GM18499 (cell line): ENCODE measurements around the gene KRTAP12-1.

Experiments
- ATAC-seq: cut with Tn5 transposase; IDR thresholded peaks from one replicate; pipeline ENCODE4 v1.9.1; 2021; ENCODE audit warnings: moderate number of reproducible peaks; ENCODE audit not compliant: insufficient read depth, unreplicated experiment

The KRTAP12-1 gene, protein sequence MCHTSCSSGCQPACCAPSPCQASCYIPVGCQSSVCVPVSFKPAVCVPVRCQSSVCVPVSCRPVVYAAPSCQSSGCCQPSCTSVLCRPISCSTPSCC

DNA sequence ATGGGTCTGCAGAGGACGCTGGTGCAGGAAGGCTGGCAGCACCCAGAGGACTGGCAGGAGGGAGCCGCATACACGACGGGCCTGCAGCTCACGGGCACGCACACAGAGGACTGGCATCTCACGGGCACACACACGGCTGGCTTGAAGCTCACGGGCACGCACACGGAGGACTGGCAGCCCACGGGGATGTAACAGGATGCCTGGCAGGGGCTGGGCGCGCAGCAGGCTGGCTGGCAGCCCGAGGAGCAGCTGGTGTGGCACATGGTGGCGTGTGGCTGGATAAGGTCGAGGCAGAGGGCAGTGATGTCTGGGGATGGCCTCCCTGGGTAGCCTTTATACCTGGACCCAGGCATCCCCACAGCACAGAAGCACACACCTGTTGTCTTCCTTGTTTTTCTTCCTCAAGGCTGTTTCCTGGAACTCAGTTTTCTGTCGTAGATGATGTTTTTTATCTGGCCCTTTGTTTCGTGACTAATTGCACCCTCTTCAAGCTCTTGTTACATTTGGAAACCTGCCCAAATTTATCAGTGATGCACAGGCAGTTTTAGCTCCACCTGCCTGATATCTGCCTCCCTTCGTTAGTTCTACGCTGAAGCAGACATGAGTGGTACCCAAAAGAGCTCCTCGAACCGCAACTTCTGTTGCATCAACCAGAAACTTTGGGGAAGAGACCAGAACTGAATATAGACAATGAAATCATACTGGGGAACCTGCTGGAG is at the start of gene KRTAP12-1:
KRTAP12-1 (minus strand) TSS at position 303 of the 719 bp plus-strand sequence; CDS start at position 263, 40 bp downstream.
- ATAC-seq: no peak

DNA sequence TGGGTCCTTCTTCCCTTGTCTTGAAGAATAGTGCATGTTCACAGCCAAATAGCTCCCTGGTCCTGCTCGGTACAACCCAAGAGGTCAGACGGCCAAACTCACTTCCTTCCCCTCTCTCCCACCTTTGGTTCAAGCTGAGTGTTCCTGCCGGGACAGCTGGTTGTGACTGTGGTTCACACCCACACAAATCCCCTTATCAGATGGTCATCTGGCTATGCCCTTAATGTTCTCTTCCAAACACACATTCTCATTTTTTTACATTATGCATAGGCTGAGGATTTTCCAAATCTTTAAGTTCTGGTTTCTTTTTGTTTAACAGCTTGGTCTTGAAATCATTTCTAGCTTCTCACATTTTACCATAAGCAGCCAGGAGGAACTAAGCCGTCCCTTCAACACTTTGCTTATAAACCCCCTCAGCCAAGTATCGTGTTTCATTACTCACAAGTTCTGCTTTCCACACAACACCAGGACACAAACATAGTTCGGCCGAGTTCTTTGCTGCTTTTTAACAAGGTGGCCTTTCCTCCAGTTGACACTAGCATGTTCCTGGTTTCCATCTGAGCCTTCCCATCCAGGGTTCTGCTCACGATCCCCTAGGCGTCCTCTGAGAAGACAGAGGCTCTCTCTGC is 49.1 kb upstream of the KRTAP12-1 start:
- no peak for ATAC-seq

GRCh38 chr21:44730028-44730395 is 48.0 kb upstream of the KRTAP12-1 start:
- no peak for ATAC-seq

DNA sequence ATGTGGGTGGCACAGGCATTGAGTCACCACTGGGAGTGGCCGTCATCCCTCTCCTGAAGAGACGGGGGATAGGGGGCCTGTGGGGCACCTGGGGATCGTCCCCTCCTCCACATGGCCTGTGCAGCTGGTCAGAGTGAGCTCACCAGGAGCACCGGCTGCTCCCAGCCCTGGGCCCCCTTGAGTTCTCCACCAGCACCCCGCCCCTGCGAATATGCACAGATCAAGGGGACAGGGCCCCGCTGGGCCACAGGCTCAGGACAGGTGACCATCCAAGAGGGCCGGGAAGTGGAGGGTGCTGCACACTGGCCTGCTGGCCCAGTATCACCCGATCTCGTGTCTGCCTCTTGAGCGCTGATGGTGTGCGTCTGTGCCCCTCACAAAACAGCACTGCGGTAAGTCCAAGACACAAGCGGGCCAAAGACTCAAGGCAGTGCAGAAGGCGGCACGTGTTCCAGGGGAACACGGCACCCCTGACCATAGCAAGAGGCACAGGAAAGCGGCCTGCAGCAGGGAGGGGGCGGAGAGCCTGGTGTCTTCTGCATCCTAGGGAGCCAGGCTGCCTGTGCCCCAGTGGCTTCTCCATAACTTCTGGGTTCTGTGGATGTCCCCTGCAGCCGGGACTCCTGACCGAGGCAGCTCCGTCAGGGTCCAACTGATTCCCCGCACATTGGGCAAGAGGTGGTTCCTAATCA is 47.5 kb upstream of the KRTAP12-1 start:
- ATAC-seq: no peak

DNA sequence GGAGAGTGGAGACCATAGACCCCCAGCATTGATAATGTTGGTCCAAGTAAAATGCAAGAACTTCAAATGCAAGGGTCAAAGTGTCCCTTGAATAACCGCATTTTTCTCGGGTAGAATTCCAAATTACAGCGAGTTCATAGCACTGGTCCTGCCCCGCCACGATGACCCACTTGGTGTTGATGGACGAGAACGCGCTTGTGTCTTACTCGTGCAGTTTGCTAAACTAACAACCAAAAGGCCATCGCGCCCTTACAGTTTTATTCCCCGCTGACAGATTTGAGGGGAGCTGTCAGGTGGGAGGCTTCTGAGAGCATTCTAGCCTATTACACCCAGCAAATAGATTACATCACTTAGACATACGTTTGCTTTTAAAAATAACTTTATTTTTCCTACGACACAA is 46.8 kb upstream of the KRTAP12-1 start:
- no peak for ATAC-seq

DNA sequence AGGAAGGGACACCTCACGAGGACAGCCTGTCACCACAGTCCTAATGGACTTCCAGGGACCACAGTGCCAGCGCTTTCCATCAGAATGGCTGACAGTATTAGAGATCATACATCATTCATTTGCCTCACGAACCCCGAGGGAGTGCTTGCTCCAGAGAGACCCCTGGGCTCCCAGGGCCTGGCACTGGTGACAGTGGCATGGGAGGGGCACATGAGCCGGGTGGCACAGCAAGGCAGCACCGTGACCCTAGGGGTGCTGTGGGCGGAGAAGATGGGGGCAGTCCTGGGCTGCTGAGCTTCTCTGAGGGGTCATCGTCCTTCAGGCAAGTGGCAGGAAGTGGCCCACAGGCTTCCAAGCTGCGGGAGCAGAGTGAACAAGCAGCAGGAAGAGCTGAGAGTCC is 45.8 kb upstream of the KRTAP12-1 start:
- ATAC-seq: no peak

DNA sequence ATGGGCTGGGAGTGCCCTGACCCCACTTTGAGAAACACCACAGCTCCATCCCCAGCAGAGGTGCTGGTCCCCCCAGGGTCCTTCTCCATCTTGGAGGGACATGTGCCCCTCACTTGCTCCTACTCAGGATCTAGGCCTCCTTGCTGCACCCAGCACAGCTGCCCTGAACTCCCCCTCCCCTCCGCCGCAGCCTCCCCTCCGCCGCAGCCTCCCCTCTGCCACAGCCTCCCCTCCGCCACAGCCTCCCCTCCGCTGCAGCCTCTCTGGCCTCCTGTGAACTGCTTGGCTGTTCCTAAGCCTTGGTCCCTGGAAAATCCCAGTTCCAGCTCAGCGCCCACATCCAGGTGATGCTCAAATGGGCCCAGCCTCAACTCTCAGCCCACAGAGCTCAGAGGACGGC is 45.4 kb upstream of the KRTAP12-1 start:
- ATAC-seq: no peak

DNA sequence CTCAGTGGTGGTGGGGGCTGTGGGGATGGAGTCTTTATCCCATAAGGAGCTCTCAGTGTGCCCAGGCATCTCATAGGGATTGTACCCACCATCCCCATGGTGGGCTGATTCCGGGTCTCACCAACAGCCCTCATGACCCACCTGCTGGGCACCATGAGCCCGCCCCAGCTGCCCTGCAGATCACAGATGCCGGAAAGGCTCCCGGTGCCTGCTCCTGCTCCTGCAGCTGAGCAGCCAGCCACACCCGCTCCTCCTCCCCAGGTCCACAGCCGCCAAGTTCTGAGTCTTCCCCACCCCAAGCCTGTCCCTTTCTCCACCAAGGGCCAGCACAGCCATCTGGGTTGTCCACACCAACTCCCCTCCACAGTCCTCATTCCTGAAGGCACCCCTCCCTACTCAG is 44.9 kb upstream of the KRTAP12-1 start:
- ATAC-seq: no peak

DNA sequence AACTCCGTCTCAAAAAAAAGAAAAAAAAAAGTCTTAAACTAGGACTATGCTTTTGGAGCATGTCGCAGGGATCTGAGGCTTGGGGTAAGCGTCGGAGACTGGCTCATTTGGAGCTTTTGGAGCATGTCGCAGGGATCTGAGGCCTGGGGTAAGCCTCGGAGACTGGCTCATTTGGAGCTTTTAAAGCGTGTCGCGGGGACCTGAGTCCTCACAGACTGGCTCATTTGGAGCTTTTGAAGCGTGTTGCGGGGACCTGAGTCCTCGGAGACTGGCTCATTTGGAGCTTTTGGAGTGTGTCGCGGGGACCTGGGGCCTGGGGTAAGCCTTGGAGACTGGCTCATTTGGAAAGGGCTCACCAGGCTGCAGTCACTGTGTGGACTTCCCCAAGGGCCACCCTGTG is 43.0 kb upstream of the KRTAP12-1 start:
- no peak for ATAC-seq

- no peak for ATAC-seq
These were observed 42.2 kb upstream of the KRTAP12-1 start for GRCh38 chr21:44724196-44724595.

GRCh38 chr21:44723177-44724131 is 41.5 kb upstream of the KRTAP12-1 start:
- no peak for ATAC-seq

GRCh38 chr21:44722731-44723130 is 40.8 kb upstream of the KRTAP12-1 start:
- no peak for ATAC-seq

DNA sequence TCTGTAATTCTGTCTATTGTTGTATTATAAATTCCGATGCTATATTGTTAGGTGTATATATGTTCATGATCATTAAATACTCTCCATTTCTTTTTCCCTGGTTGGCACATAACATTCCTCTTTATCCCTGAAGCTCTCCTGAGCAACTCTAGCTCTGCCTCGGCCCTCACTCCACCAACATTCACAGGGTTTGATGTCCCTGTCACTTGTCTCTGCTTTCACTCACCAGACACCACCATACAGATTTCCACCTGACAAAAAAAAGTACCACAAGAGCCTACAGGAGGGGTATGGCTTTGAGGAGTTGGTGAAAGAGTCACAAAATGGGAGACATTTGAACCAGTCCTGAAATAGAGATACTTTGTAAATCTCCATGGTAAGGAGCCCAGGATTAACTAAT is 38.2 kb upstream of the KRTAP12-1 start:
- no peak for ATAC-seq

DNA sequence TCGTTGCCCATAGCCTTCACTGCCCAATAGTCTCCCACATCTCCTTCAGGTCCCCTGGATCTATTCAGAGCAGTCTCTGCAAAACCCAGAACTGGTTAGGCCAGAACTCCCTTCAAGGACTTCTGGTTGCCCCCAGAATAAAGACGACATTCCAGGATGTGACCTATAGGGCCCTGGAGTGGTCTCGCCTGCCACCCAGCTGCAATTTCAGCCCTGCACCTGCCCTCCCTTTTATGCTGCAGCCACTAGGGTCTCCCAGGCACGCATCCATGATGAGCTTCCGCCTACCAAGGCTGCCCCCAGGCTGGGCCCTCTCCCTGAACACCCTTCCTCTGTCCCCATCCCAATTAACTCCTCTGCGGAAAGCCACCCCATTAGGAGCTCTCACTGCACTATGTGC is 36.6 kb upstream of the KRTAP12-1 start:
- no peak for ATAC-seq

- no peak for ATAC-seq
These were observed 36.1 kb upstream of the KRTAP12-1 start for GRCh38 chr21:44718093-44718492.

- no peak for ATAC-seq
These were observed 35.0 kb upstream of the KRTAP12-1 start for GRCh38 chr21:44716984-44717383.

GRCh38 chr21:44714905-44715304 is 32.9 kb upstream of the KRTAP12-1 start:
- ATAC-seq: no peak

DNA sequence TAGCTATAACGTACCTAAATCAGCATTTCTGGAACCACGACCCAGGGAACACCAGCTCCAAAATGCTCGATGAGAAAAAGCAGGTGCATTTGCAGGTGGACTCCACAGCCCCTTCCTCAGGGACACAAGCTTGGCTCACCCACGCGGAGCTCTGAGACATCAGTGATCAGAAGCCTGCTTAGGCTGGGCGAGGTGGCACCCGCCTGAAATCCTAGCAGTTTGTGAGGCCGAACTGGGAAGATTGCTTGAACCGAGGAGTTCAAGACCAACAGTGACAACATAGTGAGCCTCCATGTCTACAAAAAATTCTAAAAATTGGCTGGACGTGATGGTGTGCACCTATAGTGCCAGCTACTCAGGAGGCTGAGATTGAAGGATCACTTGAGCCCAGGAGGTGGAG is 31.9 kb upstream of the KRTAP12-1 start:
- ATAC-seq: no peak

GRCh38 chr21:44713130-44713529 is 31.2 kb upstream of the KRTAP12-1 start:
- ATAC-seq: no peak
